Naive thymus-derived CD4-positive, alpha-beta T cell (primary cell): Measurements from ENCODE around the gene HECTD4. TPM values are rescaled to one million over a fixed set of nuclear protein-coding genes. Genes with fewer than 3 reads are reported as not detected.
"Not testable (repeated sequence)": the region's sequence is repeated elsewhere in the genome, so short reads cannot be mapped to it uniquely, and the experiment has no call there.

ENCODE experiments used
- ATAC-seq: fragments of 150-1000 bp; cut with Tn5 transposase; 2 replicates; pipeline ENCODE4 v1.10.0; 2021; ENCODE audit warnings: mild to moderate bottlenecking, moderate library complexity
- CTCF ChIA-PET: fragments of 350-600 bp; sonication (Branson Sonifier 250); formaldehyde crosslinking; loops from one replicate; lab custom pipeline; 2021; ENCODE audit warnings: antibody characterized with exemption; lab: Charles Lee
- POLR2A ChIA-PET: fragments of 350-600 bp; sonication (Branson Sonifier 250); formaldehyde crosslinking; loops from one replicate; lab custom pipeline; 2021; ENCODE audit warnings: antibody characterized with exemption, inconsistent platforms; lab: Charles Lee
- DNase-seq, 9 donors: peaks; one replicate each; pipeline versions ENCODE4 v3.0.0 to v3.0.0-alpha.2; 2020 to 2022; ENCODE audit warnings: mixed read lengths in 1 of 9
- H3K27ac ChIP-seq: one replicate; pipeline ENCODE4 v1.7.0; 2013; ENCODE audit warnings: mild to moderate bottlenecking, low read depth, low read length, moderate library complexity
- H3K27me3 ChIP-seq, 2 donors: one replicate each; pipeline ENCODE4 v1.7.0; 2013; ENCODE audit warnings: low read length in 2 of 2, mild to moderate bottlenecking in 2 of 2, moderate library complexity in 2 of 2; ENCODE audit not compliant: control insufficient read depth in 2 of 2, insufficient read depth in 2 of 2
- H3K36me3 ChIP-seq, 3 experiments: 1 replicate in 2 of 3; 2 replicates in 1 of 3; pipeline ENCODE4 v1.7.0; 2013; ENCODE audit warnings: low read length in 3 of 3, mild to moderate bottlenecking in 3 of 3, moderate library complexity in 1 of 3; ENCODE audit not compliant: insufficient read depth in 3 of 3, control insufficient read depth in 2 of 3
- H3K4me1 ChIP-seq, 2 donors: one replicate each; pipeline ENCODE4 v1.7.0; 2013; ENCODE audit warnings: low read length in 2 of 2, mild to moderate bottlenecking in 2 of 2, moderate library complexity in 1 of 2; ENCODE audit not compliant: control insufficient read depth in 2 of 2, insufficient read depth in 2 of 2
- H3K4me3 ChIP-seq: 2 replicates; pipeline ENCODE4 v1.7.0; 2013; ENCODE audit warnings: mild to moderate bottlenecking, low read length
- H3K9me3 ChIP-seq, 3 experiments: 1 replicate in 2 of 3; 2 replicates in 1 of 3; pipeline ENCODE4 v1.7.0; 2013; ENCODE audit warnings: low read length in 3 of 3; ENCODE audit not compliant: control insufficient read depth in 2 of 3
- H3K27ac Mint-ChIP-seq, 9 donors: one replicate each; pipeline ENCODE4 v1.8.0; 2020 to 2022; ENCODE audit warnings: mixed read lengths in 9 of 9, mild to moderate bottlenecking in 8 of 9, moderate library complexity in 5 of 9, inconsistent platforms in 2 of 9
- H3K27me3 Mint-ChIP-seq, 5 donors: one replicate each; pipeline ENCODE4 v1.8.0; 2021 to 2022; ENCODE audit warnings: mixed read lengths in 5 of 5, mild to moderate bottlenecking in 1 of 5
- H3K36me3 Mint-ChIP-seq, 5 donors: one replicate each; pipeline ENCODE4 v1.8.0; 2020 to 2022; ENCODE audit warnings: mixed read lengths in 5 of 5, mild to moderate bottlenecking in 3 of 5, inconsistent platforms in 1 of 5
- H3K4me1 Mint-ChIP-seq, 7 donors: one replicate each; pipeline ENCODE4 v1.8.0; 2020 to 2022; ENCODE audit warnings: mixed read lengths in 7 of 7, mild to moderate bottlenecking in 3 of 7, inconsistent platforms in 1 of 7
- H3K4me3 Mint-ChIP-seq, 10 donors: one replicate each; pipeline ENCODE4 v1.8.0; 2020 to 2022; ENCODE audit warnings: mild to moderate bottlenecking in 10 of 10, mixed read lengths in 10 of 10, moderate library complexity in 6 of 10, inconsistent platforms in 2 of 10
- H3K9me3 Mint-ChIP-seq, 11 donors: one replicate each; pipeline ENCODE4 v1.8.0; 2020 to 2022; ENCODE audit warnings: mixed read lengths in 11 of 11, mild to moderate bottlenecking in 4 of 11, inconsistent platforms in 1 of 11, moderate library complexity in 1 of 11
- intact Hi-C, 2 donors: fragments of 100-400 bp; cut with micrococcal nuclease; formaldehyde crosslinking; loops; one replicate each; pipeline ENCODE4 v1.15.1; 2023
- polyA plus RNA-seq, 2 donors: library from polyadenylated mRNA; unstranded; fragments of 300-500 nt; fragmentation: Illumina TruSeq; gene quantifications; one replicate each; pipeline ENCODE4 v1.2.3, GENCODE V29; 2021
- total RNA-seq, 6 experiments: library from RNA in 5 of 6; stranded (reverse) in 5 of 6; gene quantifications; 1 replicate in 5 of 6; 2 replicates in 1 of 6; pipeline ENCODE4 v1.2.3 and lab custom pipeline; 2021 to 2026

Gene HECTD4
- total and polyA plus RNA-seq, 7 experiments from 2014 or later = 3.1 to 57.7 (median 47.9) TPM

DNA sequence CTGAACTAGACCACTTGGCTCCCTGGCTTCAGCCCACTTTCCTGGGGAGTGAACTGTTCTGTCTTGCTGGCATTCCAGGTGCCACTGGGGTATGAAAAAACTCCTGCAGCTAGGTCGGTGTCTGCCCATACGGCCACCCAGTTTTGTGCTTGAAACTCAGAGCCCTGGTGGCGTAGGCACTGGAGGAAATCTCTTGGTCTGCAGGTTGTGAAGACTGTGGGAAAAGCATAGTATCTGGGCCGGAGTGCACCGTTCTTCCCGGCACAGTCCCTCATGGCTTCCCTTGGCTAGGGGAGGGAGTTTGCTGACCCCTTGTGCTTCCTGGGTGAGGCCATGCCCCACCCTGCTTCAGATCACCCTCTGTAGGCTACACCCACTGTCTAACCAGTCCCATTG lies 223.1 kb downstream of the HECTD4 start:
- Mint-ChIP-seq H3K9me3 (peaks cover 6 to 58% (median 35%) of the 10 kb centered on the region in 11 donors), H3K4me3 (peak overlapping the region in 5 of 10 donors; percentile 14 to 48 (median 41)), H3K4me1 (peaks cover 7 to 34% (median 20%) of the 10 kb centered on the region in 7 donors), H3K27me3 (no peaks in the 10 kb centered on the region), H3K27ac (peak overlapping the region in 8 of 9 donors; percentile 31 to 81 (median 69)), H3K36me3 (peaks cover 46 to 89% (median 77%) of the 10 kb centered on the region in 5 donors)
- no peak overlapping the region for H3K27ac ChIP-seq
- intact Hi-C loops = no loop called here
- DNase-seq = no peak
- POLR2A ChIA-PET = interaction anchor here (0.8 to 2.1 kb wide), 6 partner anchors 8 to 52 kb away, joined by 3 to 16 read pairs (median 4); partner anchors contain the start of gene TRAFD1
- no peak for ATAC-seq
- H3K4me3 ChIP-seq = no peak overlapping the region
- peaks cover 5 to 8% of the 10 kb centered on the region in 2 donors for H3K4me1 ChIP-seq
- peaks cover 0 to 10% (median 0%) of the 10 kb centered on the region in 3 experiments for H3K9me3 ChIP-seq
- H3K36me3 ChIP-seq = peaks cover 0 to 66% (median 4%) of the 10 kb centered on the region in 3 experiments
- CTCF ChIA-PET = no interaction called here
- no peaks in the 10 kb centered on the region for H3K27me3 ChIP-seq

DNA sequence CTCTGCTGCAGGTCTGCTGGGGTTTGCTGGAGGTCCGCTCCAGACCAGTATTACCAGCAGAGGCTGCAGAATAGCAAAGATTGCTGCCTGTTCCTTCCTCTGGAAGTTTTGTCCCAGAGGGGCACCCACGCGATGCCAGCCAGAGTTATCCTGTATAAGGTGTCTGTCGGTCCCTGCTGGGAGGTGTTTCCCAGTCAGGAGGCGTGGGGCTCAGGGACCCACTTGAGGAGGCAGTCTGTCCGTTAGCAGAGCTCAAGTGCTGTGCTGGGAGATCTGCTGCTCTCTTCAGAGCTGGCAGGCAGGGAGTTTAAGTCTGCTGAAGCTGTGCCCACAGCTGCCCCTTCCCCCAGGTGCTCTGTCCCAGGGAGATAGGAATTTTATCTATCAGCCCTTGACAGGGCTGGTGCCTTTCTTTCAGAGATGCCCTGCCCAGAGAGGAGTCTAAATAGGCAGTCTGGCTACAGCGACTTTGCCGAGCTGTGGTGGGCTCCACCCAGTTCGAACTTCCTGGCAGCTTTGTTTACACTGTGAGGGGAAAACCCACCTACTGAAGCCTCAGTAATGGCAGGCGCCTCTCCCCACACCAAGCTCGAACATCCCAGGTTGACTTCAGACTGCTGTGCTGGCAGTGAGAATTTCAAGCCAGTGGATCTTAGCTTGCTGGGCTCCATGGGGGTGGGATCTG lies 223.6 kb downstream of the HECTD4 start:
- H3K27me3 Mint-ChIP-seq, intact Hi-C loops, CTCF ChIA-PET, H3K27ac ChIP-seq, H3K27me3 ChIP-seq, H3K9me3 ChIP-seq, H3K4me1 ChIP-seq: not testable (repeated sequence)
- Mint-ChIP-seq H3K27ac (peak overlapping the region; percentile 44 to 81 (median 68)), H3K4me1 (peaks cover 7 to 36% (median 20%) of the 10 kb centered on the region in 7 donors), H3K36me3 (peaks cover 51 to 91% (median 83%) of the 10 kb centered on the region in 5 donors), H3K9me3 (peaks cover 6 to 64% (median 35%) of the 10 kb centered on the region in 11 donors), H3K4me3 (peak overlapping the region in 6 of 10 donors; percentile 8 to 56 (median 44))
- H3K4me3 ChIP-seq = peak overlapping the region; percentile 7
- POLR2A ChIA-PET = interaction anchor here (0.8 to 2.1 kb wide), 6 partner anchors 8 to 51 kb away, joined by 3 to 16 read pairs (median 4); partner anchors contain the start of gene TRAFD1
- ATAC-seq = peak; percentile 68
- H3K36me3 ChIP-seq = peaks cover 4 to 66% (median 4%) of the 10 kb centered on the region in 3 experiments
- peak in 6 of 9 donors; percentile 3 to 49 (median 20) for DNase-seq

DNA sequence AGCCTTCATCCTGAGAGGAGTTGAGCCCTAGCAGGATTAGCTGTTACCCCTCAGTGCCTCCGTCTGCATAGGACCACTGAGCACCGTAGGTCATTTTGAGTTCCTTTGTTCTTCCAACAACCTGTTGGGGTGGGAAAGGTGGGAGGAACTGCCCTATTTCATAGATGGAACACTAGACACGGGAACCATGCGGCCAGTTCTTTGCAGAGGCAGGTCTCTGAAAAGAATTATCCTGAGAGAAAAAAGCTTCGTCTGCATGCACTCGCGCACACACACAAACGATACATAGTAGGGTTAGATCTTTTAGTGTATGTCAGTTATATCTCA lies 228.4 kb downstream of the HECTD4 start:
- intact Hi-C loops = no loop called here
- POLR2A ChIA-PET = interaction anchor here (0.6 to 0.9 kb wide), 3 partner anchors 45 to 313 kb away, joined by 3 to 4 read pairs (median 3); no protein-coding TSS in a partner anchor

DNA sequence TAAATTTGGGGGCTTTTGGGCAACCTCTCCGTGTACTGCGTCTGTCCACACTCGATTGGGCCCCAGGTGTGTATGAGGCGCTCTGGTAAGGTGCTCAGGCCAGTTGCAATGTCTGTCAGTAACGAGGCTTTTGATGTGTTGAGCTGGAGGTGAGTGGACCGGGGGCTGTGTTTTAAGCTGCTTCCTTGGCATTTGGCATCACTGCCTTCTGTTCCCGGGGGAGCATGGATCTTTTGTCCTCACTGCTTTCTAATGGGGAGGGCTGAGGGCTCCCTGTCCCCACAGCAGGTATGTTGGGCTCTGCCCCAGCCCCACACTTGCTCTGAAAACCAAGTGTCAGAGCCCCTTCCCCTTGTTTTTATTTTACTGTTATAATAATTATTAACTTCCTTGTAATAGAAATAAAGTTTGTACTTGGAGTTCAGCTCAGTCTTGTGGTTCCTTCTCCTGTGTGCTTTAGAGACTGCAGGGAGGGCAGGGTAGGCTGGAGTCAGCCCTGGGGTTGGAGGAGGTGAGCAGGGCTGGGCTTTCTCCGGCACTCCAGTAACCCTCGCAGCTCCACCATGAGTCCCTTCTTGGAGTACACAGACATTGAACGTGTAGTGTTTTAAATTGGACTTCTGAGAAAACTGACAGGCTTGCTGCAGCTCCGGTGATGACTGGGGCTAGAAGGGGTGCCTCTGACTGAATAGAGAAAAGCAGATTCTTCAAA lies 228.9 kb downstream of the HECTD4 start:
- POLR2A ChIA-PET = interaction anchor here (0.6 to 2.2 kb wide), 3 partner anchors 14 to 313 kb away, joined by 3 to 11 read pairs (median 4); no protein-coding TSS in a partner anchor
- ATAC-seq = no peak
- CTCF ChIA-PET = interaction anchor here (0.9 kb wide), 1 partner anchor 46 kb away, joined by 3 read pairs; no protein-coding TSS in a partner anchor
- Mint-ChIP-seq H3K27ac (peak overlapping the region in 4 of 9 donors; percentile 21 to 93 (median 60)), H3K4me3 (no peak overlapping the region), H3K27me3 (no peaks in the 10 kb centered on the region), H3K4me1 (peaks cover 7 to 33% (median 12%) of the 10 kb centered on the region in 7 donors), H3K36me3 (peaks cover 47 to 84% (median 68%) of the 10 kb centered on the region in 5 donors), H3K9me3 (peaks cover 6 to 47% (median 24%) of the 10 kb centered on the region in 11 donors)
- Histone ChIP-seq H3K27me3 (no peaks in the 10 kb centered on the region), H3K9me3 (peaks cover 0 to 3% (median 0%) of the 10 kb centered on the region in 3 experiments), H3K4me3 (no peak overlapping the region), H3K4me1 (peaks cover 4% of the 10 kb centered on the region in 2 donors), H3K36me3 (peaks cover 9 to 64% (median 25%) of the 10 kb centered on the region in 3 experiments), H3K27ac (no peak overlapping the region)
- DNase-seq = no peak
- intact Hi-C loops = no loop called here

More for the DNA sequence above, 228.4 kb downstream of the HECTD4 start:
- CTCF ChIA-PET = no interaction called here
- DNase-seq = no peak
- H3K27ac Mint-ChIP-seq = peak overlapping the region in 2 of 9 donors; percentile 10 to 56
- no peak overlapping the region for H3K4me3 Mint-ChIP-seq
- Histone ChIP-seq H3K27ac (no peak overlapping the region), H3K36me3 (peaks cover 5 to 65% (median 21%) of the 10 kb centered on the region in 3 experiments), H3K4me3 (no peak overlapping the region), H3K4me1 (peaks cover 5 to 8% of the 10 kb centered on the region in 2 donors), H3K9me3 (peaks cover 0 to 8% (median 0%) of the 10 kb centered on the region in 3 experiments), H3K27me3 (no peaks in the 10 kb centered on the region)
- peaks cover 6 to 52% (median 28%) of the 10 kb centered on the region in 11 donors for H3K9me3 Mint-ChIP-seq
- no peak for ATAC-seq
- peaks cover 7 to 39% (median 16%) of the 10 kb centered on the region in 7 donors for H3K4me1 Mint-ChIP-seq
- H3K27me3 Mint-ChIP-seq = no peaks in the 10 kb centered on the region
- H3K36me3 Mint-ChIP-seq = peaks cover 49 to 84% (median 69%) of the 10 kb centered on the region in 5 donors

DNA sequence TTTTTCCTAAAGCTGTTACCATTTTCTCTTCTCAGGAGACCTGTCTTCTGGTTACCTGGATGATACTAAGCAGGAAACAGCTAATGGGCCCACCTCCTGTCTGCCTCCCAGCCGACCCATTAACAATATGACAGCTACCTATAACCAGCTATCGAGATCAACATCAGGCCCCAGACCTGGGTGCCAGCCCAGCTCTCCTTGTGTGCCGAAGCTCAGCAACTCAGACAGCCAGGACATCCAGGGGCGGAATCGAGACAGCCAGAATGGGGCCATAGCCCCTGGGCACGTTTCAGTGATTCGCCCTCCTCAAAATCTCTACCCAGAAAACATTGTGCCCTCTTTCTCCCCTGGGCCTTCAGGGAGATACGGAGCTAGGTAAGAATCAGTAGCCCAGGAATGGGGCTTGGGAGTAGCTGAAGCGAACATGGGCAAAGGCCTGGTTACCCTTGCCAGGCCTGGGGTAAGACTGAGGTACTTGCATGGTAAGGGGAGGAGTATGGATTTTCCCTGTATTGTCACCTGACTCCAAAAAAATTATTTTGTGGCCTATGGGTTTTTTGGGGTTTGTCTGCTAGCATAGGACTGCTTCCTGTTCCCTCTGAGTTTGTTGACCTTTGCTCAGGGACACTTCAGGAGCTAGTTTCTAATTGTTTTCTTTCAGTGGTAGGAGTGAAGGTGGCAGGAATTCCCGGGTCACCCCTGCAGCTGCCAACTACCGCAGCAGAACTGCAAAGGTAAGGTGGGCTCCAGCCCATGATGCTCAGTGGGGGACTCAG lies 230.3 kb downstream of the HECTD4 start:
- Mint-ChIP-seq H3K4me1 (peaks cover 0 to 24% (median 3%) of the 10 kb centered on the region in 7 donors), H3K27ac (peak overlapping the region in 7 of 9 donors; percentile 10 to 78 (median 56)), H3K36me3 (peaks cover 36 to 76% (median 55%) of the 10 kb centered on the region in 5 donors), H3K9me3 (peaks cover 0 to 33% (median 16%) of the 10 kb centered on the region in 11 donors), H3K27me3 (no peaks in the 10 kb centered on the region), H3K4me3 (no peak overlapping the region)
- peaks cover 13 to 71% (median 29%) of the 10 kb centered on the region in 3 experiments for H3K36me3 ChIP-seq
- H3K4me3 ChIP-seq = no peak overlapping the region
- no peaks in the 10 kb centered on the region for H3K9me3 ChIP-seq
- CTCF ChIA-PET = no interaction called here
- POLR2A ChIA-PET = interaction anchor here (0.7 to 2.2 kb wide), 3 partner anchors 12 to 1629 kb away, joined by 3 to 11 read pairs (median 4); no protein-coding TSS in a partner anchor
- DNase-seq (no peak), ATAC-seq (no peak)
- no peaks in the 10 kb centered on the region for H3K4me1 ChIP-seq
- H3K27me3 ChIP-seq = no peaks in the 10 kb centered on the region
- H3K27ac ChIP-seq = no peak overlapping the region
- intact Hi-C loops = no loop called here
